ENCODE results near the gene ATP2B3. TPM values are rescaled to one million over a fixed set of nuclear protein-coding genes. Genes with fewer than 3 reads are reported as not detected.

ATP2B3 gene
- polyA plus RNA-seq, 3 donors, result 0.01 TPM; not detected in 2

GRCh38 chrX:153631907-153632594, 114.6 kb downstream of the ATP2B3 start:
- intact Hi-C loops (cut with micrococcal nuclease), result no loop called here
- Mint-ChIP-seq H3K4me1 (no peaks in the 10 kb centered on the region), H3K9me3 (peaks cover 0 to 21% (median 9%) of the 10 kb centered on the region in 7 donors), H3K36me3 (no peaks in the 10 kb centered on the region), H3K4me3 (no peak overlapping the region), H3K27me3 (ENCODE audit: low read depth in 3 of 3) (peaks cover 2 to 8% (median 7%) of the 10 kb centered on the region in 3 donors), H3K27ac (peak overlapping the region in 1 of 7 donors; percentile 19)
- no peaks in the 10 kb centered on the region for H3K79me2 ChIP-seq (ENCODE audit: insufficient read depth, low read length)
- no peak for TF ChIP-seq CTCF (IDR thresholded peaks at IDR 0.05)
- WGBS (ENCODE audit: insufficient coverage), result 85% methylated on average over 4 of the region's 19 CpGs
- H3K9me3 ChIP-seq (replicated peaks in 1 of 2; ENCODE audit: control insufficient read depth in 1 of 2, insufficient read depth in 1 of 2, low read length in 2 of 2), result peaks cover 0 to 14% of the 10 kb centered on the region in 2 donors
- no peak overlapping the region for H3K27ac ChIP-seq (ENCODE audit: low read depth in 1 of 2, low read length in 2 of 2)
- H3K4me2 ChIP-seq (replicated peaks; ENCODE audit: extremely low read depth, low read length, poor library complexity, severe bottlenecking), result no peak overlapping the region
- no peaks in the 10 kb centered on the region for H4K20me1 ChIP-seq (ENCODE audit: insufficient read depth, low read length)
- H3K4me1 ChIP-seq (ENCODE audit: control insufficient read depth in 1 of 2, insufficient read depth in 2 of 2, low read length in 2 of 2), result no peaks in the 10 kb centered on the region
- H3K36me3 ChIP-seq (replicated peaks in 1 of 2; ENCODE audit: control insufficient read depth in 1 of 2, insufficient read depth in 2 of 2, low read length in 2 of 2), result no peaks in the 10 kb centered on the region
- no peak for DNase-seq
- H3K4me3 ChIP-seq (replicated peaks in 1 of 3; ENCODE audit: low read depth in 2 of 3, low read length in 3 of 3), result no peak overlapping the region
- H2AFZ ChIP-seq (ENCODE audit: insufficient read depth, low read depth, low read length, poor library complexity, severe bottlenecking), result no peak overlapping the region
- no peaks in the 10 kb centered on the region for H3K27me3 ChIP-seq (ENCODE audit: control insufficient read depth in 2 of 2, insufficient read depth in 2 of 2, low read length in 2 of 2)
- no peak overlapping the region for H3K9ac ChIP-seq (ENCODE audit: insufficient read depth, low read length, poor library complexity, severe bottlenecking)

Other genes starting within 250 kb of the ATP2B3 start
- not detected for gene PNMA6F, start 195.9 kb upstream of the ATP2B3 start, polyA plus RNA-seq
- 1 to 10 TPM; 1.0 to 4.7 (median 2.1) TPM for gene ZNF275, start 183.5 kb upstream of the ATP2B3 start, polyA plus RNA-seq
- not detected for gene PNMA6E, start 116.3 kb upstream of the ATP2B3 start, polyA plus RNA-seq
- under 1 TPM; 0.04 to 0.96 (median 0.13) TPM for gene ZFP92, start 106.2 kb upstream of the ATP2B3 start, polyA plus RNA-seq
- gene TREX2, start 71.6 kb upstream of the ATP2B3 start, polyA plus RNA-seq, result 1 to 10 TPM in 1 of 3 donors, not detected in 2; 1.5 TPM
- gene HAUS7, start 47.1 kb upstream of the ATP2B3 start, polyA plus RNA-seq, result 10 to 100 TPM; 23.8 to 37.5 (median 26.7) TPM
- not detected for gene BGN, start 22.7 kb upstream of the ATP2B3 start, polyA plus RNA-seq
- gene CCNQ, start 81.5 kb downstream of the ATP2B3 start, polyA plus RNA-seq, result 10 to 100 TPM; 21.8 to 35.6 (median 29.3) TPM
- gene DUSP9, start 129.6 kb downstream of the ATP2B3 start, polyA plus RNA-seq, result not detected
- gene PNCK, start 156.2 kb downstream of the ATP2B3 start, polyA plus RNA-seq, result not detected
- gene SLC6A8, start 170.3 kb downstream of the ATP2B3 start, polyA plus RNA-seq, result 1 to 10 TPM in 1 of 3 donors, under 1 TPM in 2; 0.23 to 5.6 (median 0.85) TPM
- 100 to 1,000 TPM; 139 to 294 (median 288) TPM for gene BCAP31, start 206.7 kb downstream of the ATP2B3 start, polyA plus RNA-seq
- gene ABCD1, start 207.2 kb downstream of the ATP2B3 start, polyA plus RNA-seq, result 10 to 100 TPM in 1 of 3 donors, 1 to 10 TPM in 2; 5.6 to 22.5 (median 5.8) TPM
- gene PLXNB3, start 246.6 kb downstream of the ATP2B3 start, polyA plus RNA-seq, result not detected

Data from CD14-positive monocyte (primary cell).